Measurements from ENCODE around the gene NXF1. TPM values are rescaled to one million over a fixed set of nuclear protein-coding genes. Genes with fewer than 3 reads are reported as not detected.
A peak's percentile ranks its signal among the peaks of the same experiment; 100 is the strongest.

The NXF1 gene
- total RNA-seq, 2 donors from 2014 or later, result 33.9 to 35.9 TPM

GRCh38 chr11:62805961-62806441 is 761 bp upstream of the NXF1 start:
- Histone ChIP-seq H3K4me3 (peak overlapping the region; percentile 72 to 87), H3K36me3 (peaks cover 24% of the 10 kb centered on the region), H3K9me3 (no peaks in the 10 kb centered on the region), H3K4me1 (peaks cover 0 to 33% of the 10 kb centered on the region in 2 donors), H3K27me3 (no peaks in the 10 kb centered on the region), H3K27ac (peak overlapping the region; percentile 91 to 93)
- TF ChIP-seq, protein P1, sequence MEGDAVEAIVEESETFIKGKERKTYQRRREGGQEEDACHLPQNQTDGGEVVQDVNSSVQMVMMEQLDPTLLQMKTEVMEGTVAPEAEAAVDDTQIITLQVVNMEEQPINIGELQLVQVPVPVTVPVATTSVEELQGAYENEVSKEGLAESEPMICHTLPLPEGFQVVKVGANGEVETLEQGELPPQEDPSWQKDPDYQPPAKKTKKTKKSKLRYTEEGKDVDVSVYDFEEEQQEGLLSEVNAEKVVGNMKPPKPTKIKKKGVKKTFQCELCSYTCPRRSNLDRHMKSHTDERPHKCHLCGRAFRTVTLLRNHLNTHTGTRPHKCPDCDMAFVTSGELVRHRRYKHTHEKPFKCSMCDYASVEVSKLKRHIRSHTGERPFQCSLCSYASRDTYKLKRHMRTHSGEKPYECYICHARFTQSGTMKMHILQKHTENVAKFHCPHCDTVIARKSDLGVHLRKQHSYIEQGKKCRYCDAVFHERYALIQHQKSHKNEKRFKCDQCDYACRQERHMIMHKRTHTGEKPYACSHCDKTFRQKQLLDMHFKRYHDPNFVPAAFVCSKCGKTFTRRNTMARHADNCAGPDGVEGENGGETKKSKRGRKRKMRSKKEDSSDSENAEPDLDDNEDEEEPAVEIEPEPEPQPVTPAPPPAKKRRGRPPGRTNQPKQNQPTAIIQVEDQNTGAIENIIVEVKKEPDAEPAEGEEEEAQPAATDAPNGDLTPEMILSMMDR (IDR thresholded peaks at IDR 0.05), result no peak
- no peak for DNase-seq (ENCODE audit: low spot score)

- H3K9me3 ChIP-seq, result no peaks in the 10 kb centered on the region
- H3K4me3 ChIP-seq, result peak overlapping the region; percentile 72 to 87
- H3K27ac ChIP-seq, result peak overlapping the region; percentile 91 to 93
- peak; percentile 65 for DNase-seq (ENCODE audit: low spot score)
- TF ChIP-seq, protein P1 (IDR thresholded peaks at IDR 0.05), result no peak
- peaks cover 39% of the 10 kb centered on the region for H3K36me3 ChIP-seq
- H3K27me3 ChIP-seq, result no peaks in the 10 kb centered on the region
- peaks cover 0 to 33% of the 10 kb centered on the region in 2 donors for H3K4me1 ChIP-seq
Measured at GRCh38 chr11:62804310-62805075, 747 bp downstream of the NXF1 start.

- no peaks in the 10 kb centered on the region for H3K27me3 ChIP-seq
- H3K4me3 ChIP-seq, result no peak overlapping the region
- DNase-seq (ENCODE audit: low spot score), result no peak
- TF ChIP-seq, protein P1 (IDR thresholded peaks at IDR 0.05), result no peak
- H3K27ac ChIP-seq, result no peak overlapping the region
- H3K36me3 ChIP-seq, result peaks cover 73% of the 10 kb centered on the region
- H3K4me1 ChIP-seq, result peaks cover 0 to 23% of the 10 kb centered on the region in 2 donors
- H3K9me3 ChIP-seq, result no peaks in the 10 kb centered on the region
Measured at GRCh38 chr11:62801071-62801470, 4.2 kb downstream of the NXF1 start.

DNA sequence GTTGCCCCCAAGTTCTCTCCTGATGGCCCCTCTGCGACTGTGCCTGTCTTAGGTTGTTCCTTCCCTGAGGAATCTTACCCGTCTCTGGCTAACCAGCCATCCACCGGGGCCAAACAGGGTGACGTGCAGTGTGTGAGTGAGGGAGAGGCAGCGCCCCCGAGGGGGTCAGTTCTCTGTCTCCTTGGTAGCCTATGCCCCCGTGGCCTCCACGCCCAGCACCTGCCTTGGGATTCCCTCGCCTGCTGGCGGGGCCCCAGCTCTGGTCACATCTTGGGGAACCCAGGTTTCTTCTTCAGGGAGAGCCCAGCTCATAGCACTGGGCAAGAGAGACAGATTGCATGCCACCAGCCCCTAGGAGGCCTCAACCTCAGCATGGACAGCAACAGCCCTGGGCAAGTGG is 5.8 kb downstream of the NXF1 start:
- TF ChIP-seq, protein P1 (IDR thresholded peaks at IDR 0.05), result no peak
- H3K27ac ChIP-seq, result no peak overlapping the region
- DNase-seq (ENCODE audit: low spot score), result no peak

GRCh38 chr11:62796281-62796680 is 9.0 kb downstream of the NXF1 start:
- Histone ChIP-seq H3K4me3 (no peak overlapping the region), H3K9me3 (no peaks in the 10 kb centered on the region), H3K27me3 (no peaks in the 10 kb centered on the region), H3K27ac (no peak overlapping the region), H3K4me1 (peaks cover 0 to 10% of the 10 kb centered on the region in 2 donors), H3K36me3 (peaks cover 93% of the 10 kb centered on the region)
- TF ChIP-seq, protein P1 (IDR thresholded peaks at IDR 0.05), result no peak
- no peak for DNase-seq (ENCODE audit: low spot score)

More for the DNA sequence above, 5.8 kb downstream of the NXF1 start:
- H3K36me3 ChIP-seq, result peaks cover 89% of the 10 kb centered on the region
- H3K4me1 ChIP-seq, result peaks cover 0 to 17% of the 10 kb centered on the region in 2 donors
- H3K27me3 ChIP-seq, result no peaks in the 10 kb centered on the region
- H3K4me3 ChIP-seq, result no peak overlapping the region
- no peaks in the 10 kb centered on the region for H3K9me3 ChIP-seq
